GM12865 (cell line): ENCODE results near the gene CD63.

Experiments used
- DNase-seq: peaks from one replicate; pipeline ENCODE4 v3.0.0; 2010; ENCODE audit warnings: low read depth
- H3K4me3 ChIP-seq: 2 replicates; pipeline ENCODE4 v1.5.1; 2011; ENCODE audit warnings: mild to moderate bottlenecking, low read depth, low read length, control low read depth
- TF ChIP-seq, protein P1 (sequence below): IDR thresholded peaks from 2 replicates; pipeline ENCODE4 v1.5.1; 2011; ENCODE audit warnings: low read length, control low read depth, low read depth, inconsistent platforms; ENCODE audit not compliant: insufficient read depth; ENCODE audit errors: missing control alignments

CD63 gene

DNA sequence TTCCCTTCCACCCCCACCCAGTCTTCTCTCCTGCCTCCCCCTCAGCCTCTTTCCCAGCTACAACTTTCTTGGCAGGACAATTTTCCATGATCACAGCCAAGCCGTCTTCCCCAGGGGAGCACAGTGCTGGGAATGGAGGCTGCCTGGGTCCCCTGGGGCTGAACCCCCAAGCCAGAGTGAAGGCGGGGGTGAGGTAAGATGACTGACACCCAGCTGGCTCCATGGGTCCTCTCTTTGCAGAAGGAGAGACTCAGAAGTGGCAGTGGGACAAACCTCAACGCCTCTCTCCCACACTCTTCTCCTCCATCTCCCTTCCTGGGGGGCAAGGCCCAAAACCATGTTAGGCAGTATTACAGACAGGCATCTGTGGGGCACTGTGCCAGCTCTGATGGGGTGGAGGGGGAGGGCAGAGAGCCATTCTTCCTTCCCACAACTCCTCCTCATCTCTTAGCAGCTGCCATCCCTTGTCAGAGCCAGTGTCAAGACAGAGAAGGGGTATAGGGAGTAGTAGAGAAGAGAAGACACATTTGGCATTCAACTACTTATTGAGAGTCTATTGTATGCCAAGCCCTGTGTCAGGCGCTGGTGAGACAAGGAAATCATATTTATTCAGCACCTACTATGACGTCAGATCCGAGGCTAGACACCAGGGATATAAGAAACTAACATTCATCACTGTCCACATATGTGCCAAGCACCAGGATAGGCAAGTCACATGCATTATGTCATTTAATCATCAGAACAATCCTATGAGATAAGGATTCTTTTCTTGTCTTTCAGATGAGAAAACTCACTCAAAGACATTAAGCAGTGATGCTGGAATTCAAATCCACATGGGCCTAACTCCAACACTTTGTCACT, 24.7 kb downstream of the CD63 start:
- DNase-seq, result no peak
- TF ChIP-seq, protein P1, sequence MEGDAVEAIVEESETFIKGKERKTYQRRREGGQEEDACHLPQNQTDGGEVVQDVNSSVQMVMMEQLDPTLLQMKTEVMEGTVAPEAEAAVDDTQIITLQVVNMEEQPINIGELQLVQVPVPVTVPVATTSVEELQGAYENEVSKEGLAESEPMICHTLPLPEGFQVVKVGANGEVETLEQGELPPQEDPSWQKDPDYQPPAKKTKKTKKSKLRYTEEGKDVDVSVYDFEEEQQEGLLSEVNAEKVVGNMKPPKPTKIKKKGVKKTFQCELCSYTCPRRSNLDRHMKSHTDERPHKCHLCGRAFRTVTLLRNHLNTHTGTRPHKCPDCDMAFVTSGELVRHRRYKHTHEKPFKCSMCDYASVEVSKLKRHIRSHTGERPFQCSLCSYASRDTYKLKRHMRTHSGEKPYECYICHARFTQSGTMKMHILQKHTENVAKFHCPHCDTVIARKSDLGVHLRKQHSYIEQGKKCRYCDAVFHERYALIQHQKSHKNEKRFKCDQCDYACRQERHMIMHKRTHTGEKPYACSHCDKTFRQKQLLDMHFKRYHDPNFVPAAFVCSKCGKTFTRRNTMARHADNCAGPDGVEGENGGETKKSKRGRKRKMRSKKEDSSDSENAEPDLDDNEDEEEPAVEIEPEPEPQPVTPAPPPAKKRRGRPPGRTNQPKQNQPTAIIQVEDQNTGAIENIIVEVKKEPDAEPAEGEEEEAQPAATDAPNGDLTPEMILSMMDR, result no peak
- H3K4me3 ChIP-seq, result no peak overlapping the region

DNA sequence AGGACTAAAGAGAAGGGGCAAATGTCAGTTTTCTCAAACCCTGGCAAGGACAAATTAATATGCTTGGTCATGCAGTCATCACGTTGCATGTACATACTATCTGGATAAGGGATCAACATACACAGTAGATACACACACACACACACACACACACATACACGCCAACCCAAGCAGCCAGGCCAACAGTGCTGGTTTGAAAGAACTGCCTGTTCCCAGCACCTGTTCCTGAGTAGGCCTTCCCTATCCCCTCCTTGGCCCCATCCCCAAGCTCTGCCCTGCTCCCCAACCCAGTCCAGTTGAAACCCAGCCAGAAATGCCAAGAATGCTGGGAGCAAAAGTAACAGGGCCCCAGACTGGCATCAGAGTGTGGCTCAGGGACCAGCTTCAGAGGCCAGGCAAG, 25.5 kb downstream of the CD63 start:
- TF ChIP-seq, protein P1, result no peak
- no peak overlapping the region for H3K4me3 ChIP-seq
- no peak for DNase-seq

DNA sequence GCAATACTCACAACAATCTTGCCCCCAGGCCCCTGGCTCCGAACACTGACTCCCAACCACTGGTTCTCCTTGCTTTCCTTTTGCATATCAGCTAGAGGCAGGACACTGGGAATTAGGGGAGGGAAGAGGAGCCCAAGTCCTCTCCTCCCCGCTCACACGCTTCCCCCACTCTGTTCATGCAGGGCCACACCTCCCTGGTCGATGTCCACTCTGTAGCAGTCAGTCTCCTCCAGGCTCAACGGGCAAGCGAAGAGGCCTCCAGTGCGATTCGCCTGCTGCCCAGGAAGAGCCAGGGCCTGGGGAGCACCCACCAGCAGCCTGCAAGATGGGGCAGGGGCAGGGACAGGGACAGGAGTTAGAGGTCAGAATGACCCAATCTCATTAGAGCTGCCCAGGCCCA, 25.9 kb downstream of the CD63 start:
- TF ChIP-seq, protein P1, result no peak
- DNase-seq, result no peak
- H3K4me3 ChIP-seq, result no peak overlapping the region

DNA sequence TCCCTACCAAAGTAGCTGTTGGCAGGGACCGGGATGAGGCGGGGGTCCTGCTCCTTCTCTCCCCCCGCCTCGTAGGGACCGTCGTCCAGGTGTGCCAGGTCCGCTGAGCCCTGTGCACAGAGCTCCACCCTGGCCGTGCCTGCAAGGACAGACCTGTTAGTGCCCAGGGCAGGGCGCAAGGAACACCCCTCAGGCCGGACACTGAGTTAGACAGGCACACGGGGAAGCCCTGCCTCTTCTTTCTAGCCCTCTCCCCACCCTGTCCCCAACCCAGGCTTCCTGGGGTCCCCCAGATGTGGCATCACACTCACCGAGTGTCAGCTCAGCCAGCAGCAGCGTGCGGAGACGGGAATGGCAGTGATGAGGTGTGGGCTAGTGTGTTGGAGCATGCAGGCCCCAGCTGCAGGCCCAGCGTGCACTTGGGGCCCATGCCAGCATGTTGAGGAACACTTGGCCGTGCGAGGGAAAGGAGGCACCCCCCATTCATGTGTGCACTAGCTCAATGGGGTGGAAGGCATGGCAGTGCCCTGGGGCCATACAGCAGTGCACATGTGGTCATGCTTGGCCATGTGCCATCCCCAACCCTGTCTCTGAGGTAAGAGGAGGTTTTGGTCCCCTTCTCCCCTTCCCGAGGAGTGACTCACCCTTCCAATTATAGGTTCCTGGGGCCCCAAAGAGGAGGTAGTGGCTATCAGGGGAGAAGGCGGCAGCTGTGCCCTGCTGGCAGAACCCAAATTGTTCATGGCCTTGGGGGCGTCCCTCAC, 28.4 kb downstream of the CD63 start:
- H3K4me3 ChIP-seq, result no peak overlapping the region
- no peak for DNase-seq
- TF ChIP-seq, protein P1, result no peak

DNA sequence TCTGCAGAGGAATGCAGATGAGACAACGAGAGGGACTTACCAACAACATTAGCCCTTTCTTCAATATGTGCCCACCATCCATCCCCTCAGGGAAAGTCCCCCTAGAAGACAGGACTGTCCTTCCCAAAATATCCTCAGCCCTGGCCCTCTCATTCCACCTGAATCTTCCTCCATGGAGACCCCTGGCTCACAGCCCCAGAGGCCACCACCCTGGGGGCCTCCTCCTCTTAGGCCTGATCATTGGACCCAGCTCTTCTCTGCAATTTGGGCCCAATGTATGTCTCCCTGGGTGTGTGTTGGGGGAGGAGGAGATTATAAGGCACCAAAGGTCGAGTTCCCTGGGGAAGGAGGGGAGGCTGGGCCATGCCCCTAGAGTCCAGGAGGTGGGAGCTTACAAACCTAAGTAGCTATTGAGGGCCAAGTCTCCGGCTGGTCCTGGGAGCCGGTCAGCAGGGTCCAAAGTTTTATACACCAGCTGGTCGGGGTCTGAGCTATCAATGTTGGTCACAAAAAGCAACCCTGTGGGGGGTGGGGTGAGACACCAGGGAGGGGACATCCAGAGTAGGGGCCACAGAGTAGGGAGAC, 29.2 kb downstream of the CD63 start:
- TF ChIP-seq, protein P1, result no peak
- H3K4me3 ChIP-seq, result no peak overlapping the region
- no peak for DNase-seq

DNA sequence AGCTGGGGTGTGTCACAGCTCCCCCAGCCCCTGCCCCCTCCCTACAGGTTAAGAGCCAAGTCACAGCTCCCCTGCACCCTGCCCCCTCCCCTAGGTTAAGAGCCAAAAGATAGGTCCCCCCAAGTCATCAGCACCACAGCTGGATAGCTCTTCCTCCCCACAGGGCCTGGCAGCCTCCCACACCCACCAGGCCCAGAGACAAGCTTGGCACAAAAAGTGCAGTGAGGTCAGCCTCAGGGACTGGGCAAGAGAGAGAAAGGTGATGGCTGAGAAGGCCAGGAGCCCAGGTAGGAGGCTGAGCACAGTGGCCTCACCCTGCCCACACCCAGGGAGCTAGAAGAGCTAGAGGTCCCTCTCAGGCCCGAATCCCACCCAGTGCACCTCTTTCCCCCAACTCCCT, 29.8 kb downstream of the CD63 start:
- TF ChIP-seq, protein P1, result no peak
- no peak for DNase-seq
- no peak overlapping the region for H3K4me3 ChIP-seq
